GM21423 (cell line): ENCODE measurements around the gene INSIG1.

Source experiments
- ATAC-seq: cut with Tn5 transposase; IDR thresholded peaks from one replicate; pipeline ENCODE4 v1.9.1; 2021; ENCODE audit warnings: mild to moderate bottlenecking, moderate library complexity; ENCODE audit not compliant: unreplicated experiment

INSIG1 gene

DNA sequence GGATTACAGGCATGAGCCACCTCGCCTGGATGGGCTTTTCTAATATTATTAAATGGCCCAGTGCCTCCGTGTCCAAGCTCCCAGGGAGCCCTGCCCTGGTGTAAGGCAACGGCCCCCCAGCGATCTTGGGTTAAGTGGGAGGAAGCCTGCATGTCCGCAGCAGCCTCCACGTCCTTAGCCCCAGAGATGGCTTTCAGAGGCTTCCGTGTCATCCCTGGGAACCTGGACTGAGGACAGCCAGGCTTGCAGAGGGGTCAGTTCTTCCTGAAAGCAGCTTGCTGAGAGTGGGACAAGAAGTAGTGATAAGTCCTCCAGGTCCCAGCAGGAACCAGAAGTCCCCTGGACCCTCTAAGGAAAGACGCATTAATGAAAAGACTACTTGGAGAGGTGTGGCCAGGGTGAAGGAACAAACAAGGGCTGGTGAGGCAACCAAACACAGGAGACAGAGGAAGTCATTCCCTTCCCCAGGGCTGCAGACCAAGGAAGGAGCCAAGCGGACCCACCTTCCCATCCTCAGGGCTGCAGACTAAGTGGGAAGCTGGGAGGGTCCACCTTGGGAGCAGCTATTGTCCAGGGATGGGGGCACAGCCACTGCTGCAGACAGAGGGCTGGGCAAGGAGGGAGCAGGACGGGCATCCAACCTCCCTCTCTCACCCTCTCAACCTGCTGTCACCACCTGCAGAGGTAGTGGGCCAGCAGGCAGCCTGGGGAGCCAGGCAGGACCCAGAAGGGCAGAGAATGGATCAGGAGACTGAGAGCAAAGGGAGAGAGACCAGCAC is 13.0 kb upstream of the INSIG1 start:
- ATAC-seq: no peak

DNA sequence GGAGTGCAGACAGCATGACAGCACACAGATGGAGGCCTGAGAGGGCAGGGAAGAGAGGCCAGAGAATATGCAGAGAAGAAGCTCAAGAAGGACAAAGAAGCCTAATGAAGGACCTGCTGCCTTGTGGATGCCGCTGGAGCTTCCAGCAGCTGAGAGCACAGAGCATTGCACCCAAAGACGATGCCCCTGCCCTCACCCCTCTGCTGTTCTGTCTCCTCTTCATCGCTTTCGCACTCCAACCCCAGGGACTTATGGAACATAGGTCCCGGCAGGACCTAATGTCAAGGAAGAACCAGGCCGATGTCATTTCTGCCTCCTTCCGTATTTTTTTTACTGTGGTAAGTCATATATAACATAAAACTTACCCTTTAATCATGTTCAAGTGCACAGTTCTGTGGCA is 12.3 kb upstream of the INSIG1 start:
- ATAC-seq: no peak

DNA sequence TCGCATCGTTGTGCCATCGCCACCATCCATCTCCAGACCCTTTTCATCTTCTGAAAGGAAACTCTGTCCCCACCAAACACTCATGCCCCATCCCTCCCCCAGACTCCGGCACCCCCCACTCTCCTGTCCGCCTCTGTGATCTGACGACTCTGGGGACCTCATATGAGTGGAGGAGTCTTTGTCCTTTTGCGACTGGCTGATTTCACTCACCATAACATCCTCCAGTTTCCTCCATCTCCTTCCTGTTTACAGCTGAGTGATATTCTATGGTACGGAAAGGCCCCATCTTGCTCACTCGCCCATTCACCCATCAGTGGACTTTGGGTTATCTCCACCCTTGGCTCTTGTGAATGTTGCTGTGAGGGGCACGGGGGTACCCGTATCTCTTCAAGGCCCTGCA is 11.8 kb upstream of the INSIG1 start:
- peak; percentile 31 for ATAC-seq

DNA sequence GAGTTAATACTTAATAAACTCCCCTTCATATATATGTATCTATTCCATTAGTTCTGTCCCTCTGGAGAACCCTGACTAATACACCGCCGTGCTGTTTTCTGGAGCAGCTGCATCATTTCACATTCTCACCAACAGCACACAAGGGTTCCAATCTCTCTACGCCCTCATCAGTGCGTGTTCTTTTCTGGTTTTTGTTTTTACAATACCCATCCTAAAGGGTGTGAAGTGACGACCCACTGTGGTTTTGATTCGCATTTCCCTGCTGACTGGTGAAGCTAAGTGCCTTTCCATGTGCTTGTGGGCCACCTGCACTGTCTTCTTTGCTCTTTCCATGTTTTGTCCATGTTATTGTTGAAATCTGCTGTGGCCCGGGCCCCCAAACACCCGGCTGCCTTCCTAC is 11.0 kb upstream of the INSIG1 start:
- no peak for ATAC-seq

DNA sequence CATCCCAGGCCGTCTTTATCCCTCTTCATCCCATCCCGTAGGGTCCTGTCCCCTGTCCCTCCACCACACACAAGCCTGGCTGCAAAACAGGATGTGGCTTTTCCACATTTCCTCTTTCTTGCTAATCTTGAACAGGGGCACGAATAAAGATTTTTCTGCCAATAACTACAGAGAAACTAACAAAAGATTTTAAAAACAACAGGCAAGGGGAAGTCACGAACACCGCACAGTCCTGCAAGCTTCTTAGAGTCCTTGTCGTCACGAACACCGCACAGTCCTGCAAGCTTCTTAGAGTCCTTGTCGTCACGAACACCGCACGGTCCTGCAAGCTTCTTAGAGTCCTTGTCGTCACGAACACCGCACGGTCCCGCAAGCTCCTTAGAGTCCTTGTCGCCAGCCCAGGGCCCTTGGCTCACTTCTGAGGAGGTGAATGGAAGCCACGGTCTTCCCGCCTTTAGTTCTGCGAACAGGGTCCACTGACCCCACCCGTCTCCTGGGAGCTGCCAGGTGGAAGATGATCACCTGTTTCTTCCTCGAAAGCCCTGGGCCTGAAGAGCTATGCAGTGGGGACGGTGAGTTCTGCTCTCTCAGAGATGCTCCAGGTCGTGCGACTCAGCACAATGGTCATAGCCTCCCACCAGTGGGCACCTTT is 10.3 kb upstream of the INSIG1 start:
- ATAC-seq: no peak

DNA sequence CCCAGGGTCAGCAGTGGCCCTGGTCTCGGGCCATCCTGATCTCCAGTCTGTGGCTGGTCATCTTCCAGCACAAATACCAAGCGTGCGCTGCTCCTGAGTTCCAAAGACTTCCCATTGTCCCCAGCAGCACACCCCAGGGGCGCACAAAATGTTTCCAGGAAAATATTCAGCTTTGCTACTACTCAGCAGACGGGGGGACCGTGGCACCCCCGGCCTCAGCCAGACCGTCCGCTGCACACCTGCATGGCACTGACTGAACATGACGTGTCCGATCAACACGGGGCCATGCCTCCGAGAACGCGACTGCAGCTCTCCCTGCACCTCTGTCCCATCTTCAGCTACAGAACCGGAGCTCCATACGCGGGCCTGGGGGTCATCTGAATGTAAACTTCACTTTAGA is 9.6 kb upstream of the INSIG1 start:
- ATAC-seq: no peak

DNA sequence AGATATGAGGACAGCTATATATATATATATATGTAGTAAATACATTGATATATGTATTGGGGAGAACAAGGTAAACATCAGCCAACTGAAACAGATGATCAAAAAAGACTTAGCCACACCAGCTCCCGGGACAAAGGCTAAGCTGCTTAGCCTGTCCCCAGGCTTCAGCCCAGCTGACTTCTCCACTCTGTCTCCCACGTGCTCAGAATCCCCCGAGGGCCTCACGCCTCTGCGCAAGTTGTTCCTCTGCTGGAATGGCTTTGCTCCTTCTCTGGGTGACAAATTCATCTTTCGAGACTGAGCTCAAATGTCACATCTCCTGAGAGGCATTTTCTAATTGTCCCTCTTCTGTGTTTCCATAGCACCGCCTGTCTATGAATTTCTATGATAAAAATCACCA is 8.6 kb upstream of the INSIG1 start:
- ATAC-seq: no peak

DNA sequence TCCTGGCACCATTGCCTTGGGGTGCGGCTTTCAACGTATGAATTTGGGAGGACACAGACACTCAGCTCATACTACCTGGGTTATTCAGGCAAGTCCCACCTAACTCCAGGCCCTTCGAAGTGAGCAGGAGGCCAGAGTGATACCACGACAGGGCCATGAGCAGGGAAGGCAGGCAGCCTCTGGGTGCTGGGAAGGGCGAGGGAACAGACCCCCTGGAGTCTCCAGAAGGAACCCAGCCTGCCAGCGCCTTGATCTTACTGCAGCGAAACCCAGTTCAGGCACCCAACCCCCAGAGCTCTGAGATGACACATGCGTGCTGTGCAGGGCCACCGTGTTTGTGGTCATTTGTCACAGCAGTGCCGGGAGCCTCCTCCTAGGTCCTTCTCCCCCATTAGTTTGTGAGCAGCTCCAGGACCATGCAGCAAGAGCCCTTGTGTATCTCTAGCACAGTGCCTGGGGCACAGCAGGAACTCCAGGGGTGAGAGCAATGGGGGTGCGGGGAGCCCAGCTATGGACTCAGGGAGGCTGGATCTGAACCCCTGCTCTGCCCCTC is 7.7 kb upstream of the INSIG1 start:
- ATAC-seq: no peak

DNA sequence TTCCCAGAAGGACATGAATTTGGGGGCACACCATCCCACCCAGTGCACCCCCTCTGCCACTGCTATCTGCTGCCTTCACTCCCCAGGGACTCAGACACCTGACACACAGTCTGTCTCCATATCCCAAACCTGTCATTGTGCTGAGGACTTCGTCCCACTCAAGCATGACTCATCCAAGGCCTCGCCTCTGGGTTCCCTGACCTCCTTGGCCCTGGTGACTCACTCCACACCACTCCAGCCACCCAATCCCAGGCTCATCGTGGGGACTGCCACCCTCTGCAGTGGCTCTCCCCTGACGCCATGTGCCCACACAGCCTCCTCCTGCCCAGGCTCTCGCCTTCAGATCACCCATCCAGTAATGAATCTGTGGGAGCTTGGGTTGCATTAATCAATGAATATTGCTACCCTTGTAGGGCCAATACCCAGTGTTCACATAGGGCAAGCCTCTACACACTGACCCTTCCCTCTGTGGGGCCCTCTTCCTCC is 6.6 kb upstream of the INSIG1 start:
- ATAC-seq: no peak

DNA sequence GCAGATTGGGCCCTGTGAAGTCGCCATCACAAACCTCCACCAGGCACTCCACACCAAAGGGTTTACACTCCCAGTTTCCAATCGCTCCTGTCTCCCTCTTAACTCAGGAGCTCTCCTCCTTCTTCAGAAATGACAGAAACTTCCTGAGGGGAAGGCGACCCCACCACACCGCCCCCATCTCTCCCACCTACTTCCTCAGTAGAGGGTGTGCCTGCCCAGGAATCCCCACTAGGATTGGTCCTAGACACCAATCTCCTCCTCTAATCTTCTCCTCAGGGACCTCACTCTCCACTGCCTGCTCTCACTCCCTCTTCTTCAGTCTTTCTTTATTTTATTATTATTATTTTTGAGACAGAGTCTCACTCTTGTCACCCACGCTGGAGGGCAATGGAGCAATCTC is 5.9 kb upstream of the INSIG1 start:
- no peak for ATAC-seq

DNA sequence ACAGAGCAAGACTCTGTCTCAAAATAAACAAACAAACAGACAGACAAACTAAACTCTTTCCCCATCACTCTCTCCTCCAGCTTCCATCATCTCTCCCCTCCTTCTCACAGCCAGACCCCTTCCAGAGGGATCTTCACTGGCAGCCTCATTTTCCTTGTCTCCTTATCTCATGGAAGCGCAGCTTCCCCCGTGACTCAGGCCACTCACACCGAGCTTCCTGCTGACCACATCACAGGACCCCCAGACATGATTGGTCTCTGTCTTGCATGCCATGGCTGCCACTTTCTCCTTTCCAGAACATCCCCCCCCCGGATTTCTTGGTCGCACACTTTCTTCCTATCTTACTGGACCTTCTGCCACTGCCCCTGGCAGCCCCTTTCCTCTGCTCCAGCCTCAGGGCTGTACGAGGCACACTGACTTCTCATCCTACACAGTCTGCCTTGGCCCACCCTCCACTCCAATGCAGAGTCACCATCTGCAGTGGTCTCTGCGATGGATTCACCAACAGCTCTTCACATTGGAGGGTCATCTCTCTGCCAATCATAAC is 4.9 kb upstream of the INSIG1 start:
- no peak for ATAC-seq

DNA sequence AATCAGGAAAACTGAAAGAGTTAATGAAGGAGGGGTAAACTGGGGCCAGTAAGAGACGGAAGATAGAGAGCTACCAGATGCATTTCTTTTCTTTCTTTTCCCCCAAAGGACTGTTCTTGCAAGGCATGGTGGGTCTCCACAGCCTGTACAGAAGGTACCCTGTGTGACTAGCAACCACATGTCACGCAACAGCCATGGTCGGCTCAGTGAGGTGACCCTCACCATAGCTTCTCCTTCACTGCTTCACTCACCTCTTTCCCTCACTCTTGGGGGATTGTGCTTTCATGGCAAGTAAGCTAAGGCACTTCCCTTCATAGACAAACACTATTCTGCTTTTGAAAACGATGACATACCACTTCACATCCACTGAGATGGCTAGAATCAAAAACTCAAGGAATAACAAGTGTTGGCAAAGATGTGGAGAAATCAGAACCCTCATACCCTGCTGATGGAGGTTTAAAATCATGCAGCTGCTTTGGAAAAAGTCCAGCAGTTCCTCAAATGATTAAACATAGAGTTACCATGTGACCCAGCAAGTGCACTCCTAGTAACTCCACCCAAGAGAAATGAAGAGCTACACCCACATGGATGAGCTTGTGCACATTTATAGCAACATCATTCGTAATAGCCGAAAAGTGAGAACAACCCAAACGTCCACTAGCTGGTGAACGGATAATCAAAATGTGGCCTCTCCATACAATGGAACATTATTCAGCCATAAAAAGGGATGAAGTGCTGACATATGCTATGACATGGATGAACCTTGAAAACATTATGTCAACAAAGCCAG is 3.8 kb upstream of the INSIG1 start:
- ATAC-seq: no peak

DNA sequence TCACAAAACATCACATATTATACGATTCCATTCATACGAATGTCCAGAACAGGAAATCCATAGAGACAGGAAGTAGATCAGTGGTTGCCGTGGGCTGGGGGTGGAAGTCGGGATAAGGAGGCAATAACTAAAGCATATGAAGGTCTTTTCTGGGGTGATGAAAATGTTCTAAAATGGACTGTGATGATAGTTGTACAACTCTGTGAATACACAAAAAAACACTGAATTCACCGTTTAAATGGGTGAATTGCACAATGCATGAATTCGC is 3.2 kb upstream of the INSIG1 start:
- ATAC-seq: no peak

DNA sequence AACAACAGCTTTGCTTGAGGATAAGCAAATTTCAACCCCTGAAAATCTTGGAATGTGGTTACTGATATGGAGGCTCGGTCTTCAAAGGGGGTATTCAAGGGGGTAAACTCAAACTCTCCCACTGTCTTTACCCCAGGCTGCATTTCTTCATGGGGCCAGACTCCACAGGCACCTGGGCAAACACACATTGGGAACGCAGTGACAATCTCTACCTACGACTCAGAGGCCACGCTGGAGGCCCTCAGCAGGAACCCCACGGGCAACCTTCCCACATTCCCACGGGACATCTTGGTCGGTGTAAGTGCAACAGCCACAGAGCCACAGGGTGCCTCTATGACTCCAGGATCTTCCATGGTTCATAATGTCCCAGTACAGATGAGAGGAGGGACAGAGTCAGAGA is 2.2 kb upstream of the INSIG1 start:
- no peak for ATAC-seq

DNA sequence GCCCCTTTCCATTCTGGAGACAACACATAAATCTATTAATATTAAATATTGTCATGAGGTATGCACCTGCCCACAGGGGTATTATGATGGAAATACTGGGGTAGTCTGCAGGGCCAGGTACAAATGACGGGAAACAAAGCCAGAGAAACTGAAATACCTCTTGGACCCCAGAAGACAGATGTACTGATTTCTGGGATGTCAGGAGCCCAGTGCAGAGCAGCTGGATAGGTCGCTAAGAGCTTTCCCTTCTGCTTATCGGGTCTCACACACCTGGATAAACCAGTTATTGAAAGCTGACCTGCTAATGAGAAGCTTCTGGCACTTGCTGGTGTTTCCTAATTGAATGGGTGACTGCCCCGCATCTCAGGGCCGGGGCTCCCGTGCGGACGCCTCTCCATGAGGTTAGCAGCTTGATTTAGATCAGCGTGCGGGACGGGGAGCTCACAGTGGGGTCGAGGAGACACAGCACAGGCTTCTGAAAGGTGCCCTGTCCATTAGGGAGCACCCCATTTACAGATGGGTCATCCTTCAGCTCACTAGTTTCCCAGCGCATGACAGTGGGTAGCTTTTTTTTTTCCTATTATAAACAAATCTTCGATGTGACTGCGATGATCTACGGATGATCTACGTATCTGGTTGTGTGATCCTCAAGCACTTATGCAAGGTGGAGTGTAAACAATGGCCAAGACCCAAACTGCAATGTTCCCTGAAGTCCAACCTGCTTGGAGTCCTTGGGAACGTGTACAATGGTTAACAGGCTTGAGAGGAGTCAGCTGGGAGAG is 1.5 kb upstream of the INSIG1 start:
- ATAC-seq: no peak

DNA sequence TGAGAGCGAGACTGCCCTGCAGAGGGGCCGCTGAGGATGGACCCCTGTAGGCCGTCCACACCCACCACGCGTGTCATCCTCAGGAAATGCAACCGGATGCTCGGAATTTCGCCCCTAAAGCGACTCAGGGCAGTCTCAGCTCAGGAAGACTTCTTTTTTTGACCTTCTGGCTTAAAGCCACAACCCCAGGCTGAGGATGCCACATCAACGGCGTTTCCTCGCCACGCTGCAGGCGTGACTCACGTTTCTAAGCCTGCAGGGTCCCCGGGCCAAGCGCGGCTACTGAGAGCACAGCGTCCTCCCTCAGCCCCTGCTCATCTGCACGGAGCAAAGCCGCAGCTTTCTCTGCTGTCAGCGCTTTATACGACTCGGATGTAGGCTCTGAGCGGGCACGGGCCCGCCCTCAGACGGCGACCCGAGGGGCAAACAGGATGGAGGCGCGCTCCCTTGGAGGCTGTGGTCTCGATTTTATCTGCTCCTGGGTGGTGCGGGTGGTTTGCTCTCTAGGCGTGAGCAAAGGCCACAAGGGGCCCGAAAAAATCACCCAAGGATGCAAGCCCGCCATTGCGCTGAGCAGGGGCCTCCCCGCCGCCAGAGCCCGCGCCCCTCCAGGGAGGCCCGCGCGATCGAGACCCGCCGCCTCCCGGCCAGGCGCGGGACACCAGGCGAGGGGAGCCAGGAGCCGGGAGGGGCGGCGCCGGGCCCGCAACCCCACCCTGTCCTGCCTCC is 726 bp upstream of the INSIG1 start:
- ATAC-seq: peak; percentile 20

DNA sequence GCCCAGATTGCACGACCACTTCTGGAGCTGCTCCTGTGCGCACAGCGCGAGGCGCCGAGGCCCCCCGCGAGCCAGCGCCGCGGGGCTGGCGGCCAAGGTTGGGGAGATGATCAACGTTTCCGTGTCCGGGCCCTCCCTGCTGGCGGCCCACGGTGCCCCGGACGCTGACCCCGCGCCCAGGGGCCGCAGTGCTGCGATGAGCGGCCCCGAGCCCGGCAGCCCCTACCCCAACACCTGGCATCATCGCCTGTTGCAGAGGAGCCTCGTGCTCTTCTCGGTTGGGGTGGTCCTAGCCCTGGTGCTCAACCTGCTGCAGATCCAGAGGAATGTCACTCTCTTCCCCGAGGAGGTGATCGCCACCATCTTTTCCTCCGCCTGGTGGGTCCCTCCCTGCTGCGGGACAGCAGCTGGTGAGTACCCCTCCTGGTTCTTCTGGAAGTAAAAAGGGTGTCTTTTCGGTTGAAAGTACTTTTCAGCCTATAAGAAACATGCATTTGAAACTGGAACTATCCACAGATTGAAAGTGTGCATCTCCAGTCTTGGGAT is 683 bp downstream of the INSIG1 start:
- no peak for ATAC-seq

DNA sequence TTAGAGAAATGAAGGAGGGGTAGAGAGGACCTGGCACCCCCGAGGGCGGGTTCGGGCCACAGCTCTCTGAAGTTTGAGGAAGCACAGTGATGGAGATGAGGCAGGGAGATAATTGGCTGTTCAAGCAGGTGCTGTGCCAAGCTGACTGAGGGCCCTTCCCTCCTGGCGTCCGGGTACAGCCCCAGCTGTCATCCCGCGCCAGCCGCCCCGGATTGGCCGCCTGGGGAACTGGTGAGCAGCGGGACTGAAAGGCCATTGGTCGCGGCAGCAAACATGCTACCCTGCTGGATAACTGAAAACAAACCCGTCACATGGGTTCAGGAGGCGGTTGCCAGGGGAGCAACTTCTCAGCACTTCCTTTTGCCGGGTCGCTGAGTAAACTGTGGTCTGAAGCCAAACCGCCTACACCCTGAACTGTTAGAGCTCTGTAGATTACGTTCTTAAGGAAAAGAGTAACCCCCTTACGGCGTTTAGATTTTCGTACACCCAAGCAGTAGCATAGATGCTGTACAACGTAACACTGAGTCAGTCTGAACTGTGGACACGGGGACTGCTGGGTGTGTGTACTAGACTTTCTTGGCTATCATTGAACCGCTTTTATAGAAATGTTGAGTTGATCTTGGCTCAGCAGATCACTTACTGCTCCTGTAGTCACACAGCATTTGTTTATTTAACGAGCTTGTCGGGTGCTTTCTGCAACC is 1.3 kb downstream of the INSIG1 start:
- ATAC-seq: peak; percentile 58

DNA sequence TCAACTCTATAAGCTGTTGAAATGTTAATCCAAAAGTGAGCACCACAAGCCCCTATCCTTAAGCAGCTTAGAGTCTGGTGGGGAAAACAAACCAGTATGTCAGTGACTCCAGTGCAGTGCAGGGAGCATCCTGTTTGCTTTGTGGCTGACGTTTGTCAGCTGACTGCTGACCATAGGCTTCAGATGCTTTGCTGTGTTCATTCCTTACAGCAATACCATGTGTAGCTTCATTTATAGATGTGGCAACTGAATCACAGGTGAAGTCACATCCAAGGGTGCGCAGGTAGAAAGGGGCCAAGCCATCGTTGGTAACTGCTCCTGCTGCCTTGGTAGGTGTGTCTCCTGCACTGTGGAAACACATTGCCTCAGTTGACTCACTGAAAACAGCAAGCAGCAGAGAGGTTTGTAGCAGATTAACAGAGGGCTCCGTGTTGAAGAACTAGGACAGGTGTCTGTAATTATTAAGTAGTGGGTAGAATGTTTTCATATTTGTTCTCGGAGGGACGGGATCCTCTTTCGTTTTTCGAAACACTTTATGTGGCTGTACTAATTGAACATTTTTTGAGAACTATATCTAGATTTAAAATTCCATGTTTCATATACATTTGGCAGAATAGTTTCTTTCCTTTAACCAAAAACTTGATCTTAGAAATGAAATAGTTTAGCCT is 2.0 kb downstream of the INSIG1 start:
- ATAC-seq: no peak
